ENCODE data around the gene RGL2. TPM values are rescaled to one million over a fixed set of nuclear protein-coding genes. Genes with fewer than 3 reads are reported as not detected.

Gene RGL2
- total RNA-seq, 4 donors from 2014 or later: 33.1 to 49.8 (median 43.7) TPM

DNA sequence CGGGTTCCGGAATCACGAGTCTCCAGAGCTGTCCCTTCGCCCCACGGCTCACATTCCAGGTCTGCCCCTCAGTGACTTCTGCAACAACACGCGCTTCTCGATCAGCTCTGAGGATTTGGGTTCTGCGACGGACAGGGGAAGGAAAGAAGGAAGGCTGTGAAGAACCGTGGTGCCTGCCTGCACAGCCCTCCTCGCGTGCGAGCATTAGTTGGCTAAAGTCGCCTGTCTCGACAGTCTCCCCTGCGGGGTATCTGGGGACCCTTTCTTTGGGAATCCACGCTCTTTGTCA is 50.2 kb downstream of the RGL2 start:
- Histone ChIP-seq H3K9me3 (no peaks in the 10 kb centered on the region), H3K27ac (peak overlapping the region; percentile 88 to 98 (median 93)), H3K36me3 (peaks cover 0 to 11% (median 0%) of the 10 kb centered on the region in 3 donors), H3K4me3 (peak overlapping the region; percentile 42 to 68 (median 46)), H3K27me3 (no peaks in the 10 kb centered on the region), H3K4me1 (peaks cover 0 to 29% (median 17%) of the 10 kb centered on the region in 4 donors)
- TF ChIP-seq, protein P1, sequence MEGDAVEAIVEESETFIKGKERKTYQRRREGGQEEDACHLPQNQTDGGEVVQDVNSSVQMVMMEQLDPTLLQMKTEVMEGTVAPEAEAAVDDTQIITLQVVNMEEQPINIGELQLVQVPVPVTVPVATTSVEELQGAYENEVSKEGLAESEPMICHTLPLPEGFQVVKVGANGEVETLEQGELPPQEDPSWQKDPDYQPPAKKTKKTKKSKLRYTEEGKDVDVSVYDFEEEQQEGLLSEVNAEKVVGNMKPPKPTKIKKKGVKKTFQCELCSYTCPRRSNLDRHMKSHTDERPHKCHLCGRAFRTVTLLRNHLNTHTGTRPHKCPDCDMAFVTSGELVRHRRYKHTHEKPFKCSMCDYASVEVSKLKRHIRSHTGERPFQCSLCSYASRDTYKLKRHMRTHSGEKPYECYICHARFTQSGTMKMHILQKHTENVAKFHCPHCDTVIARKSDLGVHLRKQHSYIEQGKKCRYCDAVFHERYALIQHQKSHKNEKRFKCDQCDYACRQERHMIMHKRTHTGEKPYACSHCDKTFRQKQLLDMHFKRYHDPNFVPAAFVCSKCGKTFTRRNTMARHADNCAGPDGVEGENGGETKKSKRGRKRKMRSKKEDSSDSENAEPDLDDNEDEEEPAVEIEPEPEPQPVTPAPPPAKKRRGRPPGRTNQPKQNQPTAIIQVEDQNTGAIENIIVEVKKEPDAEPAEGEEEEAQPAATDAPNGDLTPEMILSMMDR (IDR thresholded peaks at IDR 0.05): peak in 2 of 5 experiments; percentile 25 to 29
- no peak for TF ChIP-seq EP300 (IDR thresholded peaks at IDR 0.05)
- WGBS, 2 donors: 0 to 2% methylated on average over 18 of the region's 18 CpGs
- no peak for DNase-seq (ENCODE audit: low spot score in 2 of 2)

DNA sequence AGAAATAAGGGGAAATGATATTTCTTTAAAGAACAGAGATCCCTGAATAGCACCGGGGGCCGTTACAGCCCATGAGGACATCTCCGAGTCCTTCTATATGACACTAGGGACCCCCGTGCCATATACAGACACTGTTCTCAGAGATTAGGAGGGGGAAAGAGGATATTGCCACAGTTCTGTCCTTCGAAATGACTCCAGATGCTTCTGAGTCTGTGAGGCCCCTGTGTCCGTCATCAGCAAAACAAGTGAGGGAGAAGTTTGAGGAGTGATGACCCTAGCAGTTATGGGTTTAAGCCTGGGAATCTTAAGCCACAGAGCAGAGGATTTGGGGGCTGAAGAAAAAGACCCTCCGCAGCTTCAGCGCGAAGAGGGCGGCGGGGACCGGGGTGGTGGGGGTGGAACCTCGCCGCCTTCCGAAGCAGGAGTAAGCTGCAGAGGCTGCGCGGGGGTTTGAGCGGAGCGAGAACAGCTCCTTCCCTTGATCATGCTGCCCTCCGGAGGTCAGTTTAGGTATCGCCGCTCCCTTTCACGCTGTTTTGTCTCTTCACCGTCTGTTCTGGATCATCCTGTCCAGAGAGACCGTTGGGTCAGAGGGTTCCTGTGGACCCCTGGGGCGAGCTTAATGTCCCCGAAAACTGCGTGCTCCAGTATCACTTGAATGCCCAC is 50.6 kb downstream of the RGL2 start:
- WGBS, 2 donors: 4 to 5% methylated on average over 28 of the region's 28 CpGs
- Histone ChIP-seq H3K36me3 (peaks cover 0 to 11% (median 0%) of the 10 kb centered on the region in 3 donors), H3K4me3 (peak overlapping the region; percentile 42 to 68 (median 46)), H3K27ac (peak overlapping the region; percentile 88 to 98 (median 93)), H3K27me3 (no peaks in the 10 kb centered on the region), H3K4me1 (peaks cover 0 to 29% (median 17%) of the 10 kb centered on the region in 4 donors), H3K9me3 (no peaks in the 10 kb centered on the region)
- DNase-seq (ENCODE audit: low spot score in 2 of 2): peak; percentile 90 to 98
- TF ChIP-seq EP300 (IDR thresholded peaks at IDR 0.05): no peak
- no peak for TF ChIP-seq POLR2A (IDR thresholded peaks at IDR 0.05)
- TF ChIP-seq, protein P1 (IDR thresholded peaks at IDR 0.05): peak; percentile 95 to 98 (median 97)

DNA sequence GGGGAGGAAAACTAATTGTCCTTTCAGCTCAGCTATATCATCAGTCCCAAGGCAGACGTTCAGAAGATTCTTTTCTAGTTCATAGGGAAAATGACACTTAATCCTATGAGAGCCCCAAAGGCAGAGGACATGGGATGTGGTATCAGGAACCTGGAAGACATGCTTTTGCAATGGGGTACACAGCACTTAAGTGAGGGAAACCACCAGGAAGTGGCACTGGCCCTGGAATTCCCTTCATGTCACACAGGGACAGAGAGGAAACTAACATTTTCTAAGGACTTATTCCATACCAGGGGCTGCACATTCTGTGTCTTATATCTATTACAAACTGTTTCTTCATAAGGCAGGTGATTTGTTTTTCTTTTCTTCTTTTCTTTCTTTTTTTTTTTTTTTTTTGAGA is 55.3 kb downstream of the RGL2 start:
- H3K36me3 ChIP-seq: no peaks in the 10 kb centered on the region
- H3K27ac ChIP-seq: no peak overlapping the region
- H3K4me1 ChIP-seq: peaks cover 0 to 9% (median 3%) of the 10 kb centered on the region in 4 donors
- no peaks in the 10 kb centered on the region for H3K27me3 ChIP-seq
- 25 to 35% methylated on average over 1 of the region's 1 CpG for WGBS, 2 donors
- DNase-seq (ENCODE audit: low spot score in 2 of 2): no peak
- TF ChIP-seq, protein P1 (IDR thresholded peaks at IDR 0.05): no peak
- TF ChIP-seq POLR2A (IDR thresholded peaks at IDR 0.05): no peak
- TF ChIP-seq EP300 (IDR thresholded peaks at IDR 0.05): no peak
- no peak overlapping the region for H3K4me3 ChIP-seq
- H3K9me3 ChIP-seq: no peaks in the 10 kb centered on the region

DNA sequence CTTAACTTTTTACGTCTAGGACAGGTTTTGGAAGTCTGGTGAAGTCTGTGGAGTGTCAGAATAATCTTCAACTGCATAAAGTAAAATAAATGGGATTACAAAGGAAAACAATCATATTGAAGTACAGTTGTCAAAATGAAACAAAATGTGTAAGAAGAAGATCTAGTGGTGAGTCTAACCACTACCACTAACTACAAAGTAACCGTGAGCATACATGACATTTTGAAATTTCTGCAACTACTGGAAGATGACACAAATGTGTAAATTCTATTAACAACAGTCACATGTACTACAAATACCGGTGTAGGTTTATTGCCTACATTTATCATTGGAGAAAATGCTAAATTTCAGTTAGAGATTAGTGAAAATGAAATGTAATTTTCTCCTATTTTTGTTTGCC is 56.8 kb downstream of the RGL2 start:
- no peak for DNase-seq (ENCODE audit: low spot score in 2 of 2)
- no peaks in the 10 kb centered on the region for H3K27me3 ChIP-seq
- H3K36me3 ChIP-seq: no peaks in the 10 kb centered on the region
- no peak overlapping the region for H3K4me3 ChIP-seq
- 57 to 59% methylated on average over 3 of the region's 3 CpGs for WGBS, 2 donors
- H3K4me1 ChIP-seq: no peaks in the 10 kb centered on the region
- H3K27ac ChIP-seq: no peak overlapping the region
- TF ChIP-seq, protein P1 (IDR thresholded peaks at IDR 0.05): no peak
- TF ChIP-seq POLR2A (IDR thresholded peaks at IDR 0.05) (no peak), EP300 (IDR thresholded peaks at IDR 0.05) (no peak)
- no peaks in the 10 kb centered on the region for H3K9me3 ChIP-seq

Other genes with a start within 250 kb of the RGL2 start
- 100 to 1,000 TPM in 2 of 4 donors, 10 to 100 TPM in 2; 39.8 to 179 (median 109) TPM for gene HLA-DPA1, start 225.3 kb downstream of the RGL2 start, total RNA-seq
- gene HLA-DPB1, start 223.0 kb downstream of the RGL2 start, total RNA-seq: 100 to 1,000 TPM in 1 of 4 donors, 10 to 100 TPM in 3; 56.5 to 121 (median 76.4) TPM
- gene COL11A2, start 106.5 kb downstream of the RGL2 start, total RNA-seq: 1 to 10 TPM; 1.5 to 4.3 (median 2.9) TPM
- gene RXRB, start 98.3 kb downstream of the RGL2 start, total RNA-seq: 10 to 100 TPM; 34.3 to 64.7 (median 43.9) TPM
- gene SLC39A7, start 98.1 kb downstream of the RGL2 start, total RNA-seq: 10 to 100 TPM; 45.4 to 61.3 (median 58.1) TPM
- gene HSD17B8, start 94.3 kb downstream of the RGL2 start, total RNA-seq: 10 to 100 TPM; 10.0 to 33.9 (median 19.1) TPM
- gene RING1, start 90.4 kb downstream of the RGL2 start, total RNA-seq: 10 to 100 TPM; 16.1 to 25.2 (median 21.6) TPM
- 10 to 100 TPM; 37.7 to 46.5 (median 45.2) TPM for gene VPS52, start 27.1 kb downstream of the RGL2 start, total RNA-seq
- 1,000 to 10,000 TPM; 2,115 to 2,529 (median 2,306) TPM for gene RPS18, start 26.9 kb downstream of the RGL2 start, total RNA-seq
- gene B3GALT4, start 21.8 kb downstream of the RGL2 start, total RNA-seq: 10 to 100 TPM in 3 of 4 donors, 1 to 10 TPM in 1; 7.5 to 30.4 (median 17.7) TPM
- gene WDR46, start 9.7 kb downstream of the RGL2 start, total RNA-seq: 10 to 100 TPM; 46.5 to 88.4 (median 69.1) TPM
- 10 to 100 TPM; 12.4 to 48.7 (median 21.0) TPM for gene PFDN6, start 9.3 kb downstream of the RGL2 start, total RNA-seq
- 10 to 100 TPM; 71.2 to 91.8 (median 89.7) TPM for gene TAPBP, start 15.1 kb upstream of the RGL2 start, total RNA-seq
- gene ZBTB22, start 18.8 kb upstream of the RGL2 start, total RNA-seq: 10 to 100 TPM; 13.8 to 21.6 (median 17.5) TPM
- gene DAXX, start 24.0 kb upstream of the RGL2 start, total RNA-seq: 10 to 100 TPM; 24.9 to 45.4 (median 36.6) TPM
- 1 to 10 TPM in 3 of 4 donors, under 1 TPM in 1; 0.42 to 3.6 (median 2.1) TPM for gene KIFC1, start 92.9 kb upstream of the RGL2 start, total RNA-seq
- 100 to 1,000 TPM in 1 of 4 donors, 10 to 100 TPM in 3; 63.3 to 101 (median 83.3) TPM for gene PHF1, start 112.1 kb upstream of the RGL2 start, total RNA-seq
- 100 to 1,000 TPM; 110 to 161 (median 154) TPM for gene CUTA, start 119.2 kb upstream of the RGL2 start, total RNA-seq
- gene SYNGAP1, start 121.1 kb upstream of the RGL2 start, total RNA-seq: 10 to 100 TPM; 13.0 to 29.7 (median 19.2) TPM
- 1 to 10 TPM; 3.1 to 3.7 (median 3.4) TPM for gene ZBTB9, start 155.6 kb upstream of the RGL2 start, total RNA-seq

Measured in tibial nerve (tissue), 4 donors.